Hepatocyte (in vitro differentiated cells): ENCODE results near the gene KCNMB1.

Experiments used
- CTCF ChIP-seq: fragments of 200-600 bp; sonication (generic); IDR thresholded peaks from 2 replicates; pipeline ENCODE4 v1.5.1; 2016; ENCODE audit warnings: antibody characterized with exemption, mild to moderate bottlenecking; ENCODE audit not compliant: poor library complexity
- EZH2 ChIP-seq: fragments of 200-600 bp; sonication (generic); IDR thresholded peaks from 2 replicates; pipeline ENCODE4 v1.6.1; 2016; ENCODE audit warnings: antibody characterized with exemption, mild to moderate bottlenecking, borderline replicate concordance

GRCh38 chr5:170426149-170426767, 37.1 kb upstream of the KCNMB1 start:
- TF ChIP-seq CTCF (no peak), EZH2 (no peak)
